GM23338 (cell line): Measurements from ENCODE around the gene TMEM151B. TPM values are rescaled to one million over a fixed set of nuclear protein-coding genes. Genes with fewer than 3 reads are reported as not detected.

Experiments used
- ATAC-seq: fragments of 200-7000 bp; cut with Tn5 transposase; 3 replicates; pipeline ENCODE4 v1.9.1; 2020
- DNase-seq: peaks from one replicate; pipeline ENCODE4 v3.0.0-alpha.2; 2015; ENCODE audit warnings: low spot score
- H2AFZ ChIP-seq: fragments of 200-600 bp; sonication (generic); 2 replicates; pipeline ENCODE4 v1.8.0; 2016; ENCODE audit warnings: antibody characterized with exemption, mild to moderate bottlenecking, moderate library complexity
- H3F3A ChIP-seq: fragments of 200-600 bp; sonication (generic); replicated peaks from 2 replicates; pipeline ENCODE4 v1.8.0; 2017; ENCODE audit warnings: antibody characterized with exemption, mixed run types, low read depth
- H3K27ac ChIP-seq: fragments of 200-600 bp; sonication (generic); 2 replicates; pipeline ENCODE4 v1.6.1; 2016; ENCODE audit warnings: low read depth
- H3K27me3 ChIP-seq: fragments of 200-600 bp; sonication (generic); 2 replicates; pipeline ENCODE4 v1.8.0; 2016; ENCODE audit warnings: mild to moderate bottlenecking, mixed run types, moderate library complexity; ENCODE audit not compliant: insufficient read depth
- H3K36me3 ChIP-seq: fragments of 200-600 bp; sonication (generic); 2 replicates; pipeline ENCODE4 v1.8.0; 2016; ENCODE audit warnings: mild to moderate bottlenecking; ENCODE audit not compliant: insufficient read depth
- H3K4me1 ChIP-seq: fragments of 200-600 bp; sonication (generic); 2 replicates; pipeline ENCODE4 v1.8.0; 2016; ENCODE audit warnings: mild to moderate bottlenecking, moderate library complexity; ENCODE audit not compliant: insufficient read depth
- H3K4me2 ChIP-seq: fragments of 200-600 bp; sonication (generic); 2 replicates; pipeline ENCODE4 v1.7.1; 2017; ENCODE audit warnings: mixed run types
- H3K4me3 ChIP-seq: fragments of 200-600 bp; sonication (generic); 2 replicates; pipeline ENCODE4 v1.6.1; 2016; ENCODE audit warnings: mixed run types
- H3K79me2 ChIP-seq: fragments of 200-600 bp; sonication (generic); replicated peaks from 2 replicates; pipeline ENCODE4 v1.8.0; 2017; ENCODE audit warnings: mild to moderate bottlenecking; ENCODE audit not compliant: insufficient read depth
- H3K9me2 ChIP-seq: fragments of 200-600 bp; sonication (generic); 2 replicates; pipeline ENCODE4 v1.8.0; 2017; ENCODE audit not compliant: insufficient read depth
- H4K20me1 ChIP-seq: fragments of 200-600 bp; sonication (generic); replicated peaks from 2 replicates; pipeline ENCODE4 v1.8.0; 2017; ENCODE audit warnings: mild to moderate bottlenecking; ENCODE audit not compliant: insufficient read depth
- H3K27ac Mint-ChIP-seq: 2 replicates; pipeline ENCODE4 v1.8.0; 2020; ENCODE audit warnings: inconsistent platforms, mild to moderate bottlenecking, moderate library complexity, mixed read lengths
- H3K27me3 Mint-ChIP-seq: 3 replicates; pipeline ENCODE4 v1.8.0; 2022; ENCODE audit warnings: low read depth, mild to moderate bottlenecking, moderate library complexity, mixed read lengths, inconsistent platforms; ENCODE audit not compliant: insufficient read depth, poor library complexity
- H3K36me3 Mint-ChIP-seq: 3 replicates; pipeline ENCODE4 v1.8.0; 2021; ENCODE audit warnings: low read depth, mild to moderate bottlenecking, inconsistent platforms, moderate library complexity, mixed read lengths
- H3K4me1 Mint-ChIP-seq: 3 replicates; pipeline ENCODE4 v1.8.0; 2020; ENCODE audit warnings: mild to moderate bottlenecking, inconsistent platforms, mixed read lengths
- H3K4me3 Mint-ChIP-seq: 3 replicates; pipeline ENCODE4 v1.8.0; 2021; ENCODE audit warnings: moderate library complexity, mild to moderate bottlenecking, inconsistent platforms, mixed read lengths
- H3K9me3 Mint-ChIP-seq: 3 replicates; pipeline ENCODE4 v1.8.0; 2020; ENCODE audit warnings: moderate library complexity, mild to moderate bottlenecking, inconsistent platforms, mixed read lengths
- CREB1 ChIP-seq: fragments of 250-450 bp; sonication (Bioruptor Pico); IDR thresholded peaks from 2 replicates; pipeline ENCODE4 v1.5.0; 2020; ENCODE audit warnings: low read depth, mild to moderate bottlenecking, moderate library complexity
- ETS1 ChIP-seq: IDR thresholded peaks from 2 replicates; pipeline ENCODE4 v1.6.1; 2016; ENCODE audit warnings: antibody characterized with exemption
- EZH2 ChIP-seq: fragments of 200-600 bp; sonication (generic); IDR thresholded peaks from one replicate; pipeline ENCODE4 v1.8.0; 2017; ENCODE audit warnings: antibody characterized with exemption, mild to moderate bottlenecking, low read depth; ENCODE audit not compliant: unreplicated experiment
- EZH2phosphoT487 ChIP-seq: fragments of 200-600 bp; sonication (generic); IDR thresholded peaks from one replicate; pipeline ENCODE4 v1.8.1; 2018; ENCODE audit warnings: antibody characterized with exemption; ENCODE audit not compliant: unreplicated experiment
- JUNB ChIP-seq: IDR thresholded peaks from one replicate; pipeline ENCODE4 v1.6.1; 2016; ENCODE audit warnings: antibody characterized with exemption; ENCODE audit not compliant: unreplicated experiment
- NANOG ChIP-seq: IDR thresholded peaks from 2 replicates; pipeline ENCODE4 v1.6.1; 2016; ENCODE audit warnings: antibody characterized with exemption, borderline replicate concordance
- POLR2AphosphoS5 ChIP-seq: IDR thresholded peaks from 2 replicates; pipeline ENCODE4 v1.6.1; 2016; ENCODE audit warnings: antibody characterized with exemption, low read depth
- REST ChIP-seq: IDR thresholded peaks from one replicate; pipeline ENCODE4 v1.6.1; 2018; ENCODE audit warnings: antibody characterized with exemption; ENCODE audit not compliant: unreplicated experiment
- STAT1 ChIP-seq: IDR thresholded peaks from one replicate; pipeline ENCODE4 v1.6.1; 2016; ENCODE audit warnings: antibody characterized with exemption; ENCODE audit not compliant: unreplicated experiment
- ZNF114 ChIP-seq: fragments of 250-450 bp; sonication (Bioruptor Pico); IDR thresholded peaks from 2 replicates; pipeline ENCODE4 v1.5.0; 2020; ENCODE audit warnings: mild to moderate bottlenecking, moderate library complexity
- ZNF331 ChIP-seq: fragments of 250-450 bp; sonication (Bioruptor Pico); IDR thresholded peaks from 2 replicates; pipeline ENCODE4 v1.5.0; 2020; ENCODE audit warnings: low read depth, mild to moderate bottlenecking, moderate library complexity
- polyA plus RNA-seq: library from polyadenylated mRNA; unstranded; fragments of >200 nt; fragmentation: Nextera tagmentation; extraction: Ambion mirVana; gene quantifications from 2 replicates; pipeline ENCODE4 v1.2.1, GENCODE V29; 2016
- total RNA-seq: library from RNA; depleted of rRNA; stranded (reverse); fragments of >200 nt; shearing (Covaris generic); gene quantifications from 2 replicates; pipeline ENCODE4 v1.2.3, GENCODE V29; 2014

TMEM151B gene
- total and polyA plus RNA-seq, 2 experiments from 2014 or later: 0.91 to 14.6 TPM

- ATAC-seq (peak; percentile 67), DNase-seq (peak; percentile 72)
- Histone ChIP-seq H3K4me3 (peak overlapping the region; percentile 42; the same call in 1 of the 2 replicates), H3K9me2 (no peaks in the 10 kb centered on the region), H3F3A (0 out of 2 replicates have a peak, but pooled peaks cover 13% of the 10 kb centered on the region), H3K36me3 (no peaks in the 10 kb centered on the region), H3K4me1 (no peaks in the 10 kb centered on the region; the same call in 1 of the 2 replicates), H4K20me1 (no peaks in the 10 kb centered on the region), H3K4me2 (peak overlapping the region; percentile 71), H3K79me2 (no peaks in the 10 kb centered on the region), H3K27ac (no peak overlapping the region), H2AFZ (peak overlapping the region; percentile 56; the same call in 1 of the 2 replicates), H3K27me3 (peaks cover 35% of the 10 kb centered on the region)
- TF ChIP-seq POLR2AphosphoS5: no peak
- Mint-ChIP-seq H3K4me1 (peaks cover 17% of the 10 kb centered on the region), H3K27me3 (peaks cover 31% of the 10 kb centered on the region), H3K36me3 (peaks cover 6% of the 10 kb centered on the region; the same call in 2 of the 3 replicates), H3K9me3 (no peaks in the 10 kb centered on the region), H3K4me3 (no peak overlapping the region), H3K27ac (no peak overlapping the region)
These were observed 5.7 kb downstream of the TMEM151B start for GRCh38 chr6:44275749-44276648.

GRCh38 chr6:44276667-44277640, 6.7 kb downstream of the TMEM151B start:
- no peak for ATAC-seq
- no peak overlapping the region for H2AFZ ChIP-seq
- H3K27me3 ChIP-seq: peaks cover 35% of the 10 kb centered on the region
- Mint-ChIP-seq H3K27me3 (peaks cover 30% of the 10 kb centered on the region), H3K36me3 (peaks cover 6% of the 10 kb centered on the region; the same call in 2 of the 3 replicates), H3K4me3 (0 out of 3 replicates have a peak overlapping the region, but pooled peaks have one; percentile 20), H3K27ac (no peak overlapping the region), H3K4me1 (peaks cover 9% of the 10 kb centered on the region), H3K9me3 (no peaks in the 10 kb centered on the region)
- peak overlapping the region; percentile 42; the same call in 1 of the 2 replicates for H3K4me3 ChIP-seq
- H3K4me1 ChIP-seq: no peaks in the 10 kb centered on the region
- no peaks in the 10 kb centered on the region for H3K36me3 ChIP-seq
- no peak for DNase-seq
- H3K9me2 ChIP-seq: no peaks in the 10 kb centered on the region
- H4K20me1 ChIP-seq: no peaks in the 10 kb centered on the region
- H3K4me2 ChIP-seq: peak overlapping the region; percentile 71; the same call in 1 of the 2 replicates
- H3K79me2 ChIP-seq: no peaks in the 10 kb centered on the region
- H3K27ac ChIP-seq: no peak overlapping the region
- 0 out of 2 replicates have a peak, but pooled peaks cover 8% of the 10 kb centered on the region for H3F3A ChIP-seq
- no peak for TF ChIP-seq REST
- no peak for TF ChIP-seq STAT1
- no peak for TF ChIP-seq EZH2phosphoT487
- no peak for TF ChIP-seq ZNF331 (CRISPR knock-in tag)
- TF ChIP-seq ZNF114: no peak
- TF ChIP-seq CREB1 (CRISPR knock-in tag): no peak
- no peak for TF ChIP-seq NANOG
- TF ChIP-seq POLR2AphosphoS5: no peak
- TF ChIP-seq EZH2: no peak
- TF ChIP-seq JUNB: no peak
- TF ChIP-seq ETS1: no peak
